HepG2 (cell line): Measurements from ENCODE around the gene ZNF853. TPM values are rescaled to one million over a fixed set of nuclear protein-coding genes. Genes with fewer than 3 reads are reported as not detected.
"Not testable (repeated sequence)": the region's sequence is repeated elsewhere in the genome, so short reads cannot be mapped to it uniquely, and the experiment has no call there.

Experiments used
- ATAC-seq: fragments of 200-7000 bp; cut with Tn5 transposase; 3 replicates; pipeline ENCODE4 v1.9.1; 2020; ENCODE audit warnings: mild to moderate bottlenecking, moderate library complexity
- BruUV-seq: library from RNA; stranded (reverse); fragments of 400-500 nt; replicated peaks from 2 replicates; lab custom pipeline; 2021; lab: Mats Ljungman, UMichigan
- CTCF ChIA-PET: fragments of 300-600 bp; formaldehyde crosslinking; extraction: SDS; loops from one replicate; lab custom pipeline; 2021; ENCODE audit warnings: low total read pairs, inconsistent platforms, low intra/inter-chr PET ratio; lab: Yijun Ruan, JAX
- POLR2A ChIA-PET: fragments of 350-600 bp; sonication (Branson Sonifier 250); formaldehyde crosslinking; loops from one replicate; lab custom pipeline; 2020; ENCODE audit warnings: antibody characterized with exemption, inconsistent platforms; lab: Yijun Ruan, JAX
- DNase-seq: peaks from one replicate; pipeline ENCODE4 v3.0.0-alpha.2; 2015; ENCODE audit warnings: low spot score
- FAIRE-seq: peaks from 3 replicates; lab custom pipeline; 2011; peaks lifted over from hg19 to GRCh38; lab: Jason Lieb, UNC
- H2AFZ ChIP-seq: one replicate; pipeline ENCODE4 v1.6.1; 2011; ENCODE audit warnings: low read length, inconsistent platforms
- H3K27ac ChIP-seq: fragments of 300-600 bp; 3 replicates; pipeline ENCODE4 v1.8.0; 2011; ENCODE audit warnings: mixed run types, mild to moderate bottlenecking, mixed read lengths, low read length, inconsistent platforms; ENCODE audit not compliant: insufficient read depth; ENCODE audit errors: extremely low read length
- H3K27me3 ChIP-seq, 2 experiments: fragments of 200-600 bp in 1 of 2; 2 replicates in 1 of 2; 3 replicates in 1 of 2; pipeline versions ENCODE4 v1.6.0 to v1.8.0; 2011; ENCODE audit warnings: low read length in 2 of 2, mild to moderate bottlenecking in 2 of 2, moderate library complexity in 2 of 2, inconsistent platforms in 1 of 2; ENCODE audit not compliant: insufficient read depth in 2 of 2, control insufficient read depth in 1 of 2
- H3K36me3 ChIP-seq, 2 experiments: fragments of 200-600 bp in 1 of 2; replicated peaks in 1 of 2; 2 replicates in 1 of 2; 3 replicates in 1 of 2; pipeline versions ENCODE4 v1.5.1 to v1.8.0; 2011; ENCODE audit warnings: low read length in 2 of 2, inconsistent platforms in 1 of 2; ENCODE audit not compliant: insufficient read depth in 2 of 2, control insufficient read depth in 1 of 2
- H3K4me1 ChIP-seq: 2 replicates; pipeline ENCODE4 v1.5.1; 2012; ENCODE audit warnings: low read length, inconsistent platforms; ENCODE audit not compliant: insufficient read depth
- H3K4me2 ChIP-seq: 2 replicates; pipeline ENCODE4 v1.6.0; 2011; ENCODE audit warnings: low read depth, low read length, inconsistent platforms
- H3K4me3 ChIP-seq, 3 experiments: fragments of 200-600 bp in 1 of 3; sonication (generic), shearing (Covaris generic) in 1 of 3; replicated peaks in 1 of 3; 2 replicates each; pipeline ENCODE4 v1.5.1; 2011 to 2016; ENCODE audit warnings: low read length in 3 of 3, inconsistent platforms in 2 of 3, low read depth in 2 of 3, mild to moderate bottlenecking in 2 of 3, control low read depth in 1 of 3, mixed read lengths in 1 of 3; ENCODE audit not compliant: insufficient read depth in 1 of 3
- H3K79me2 ChIP-seq: one replicate; pipeline ENCODE4 v1.6.1; 2011; ENCODE audit warnings: low read length, inconsistent platforms; ENCODE audit not compliant: insufficient read depth
- H3K9ac ChIP-seq: 2 replicates; pipeline ENCODE4 v1.6.0; 2011; ENCODE audit warnings: mild to moderate bottlenecking, low read depth, low read length, inconsistent platforms; ENCODE audit not compliant: insufficient read depth
- H3K9me3 ChIP-seq: 2 replicates; pipeline ENCODE4 v1.5.1; 2012; ENCODE audit warnings: mild to moderate bottlenecking, low read length
- H4K20me1 ChIP-seq: 2 replicates; pipeline ENCODE4 v1.6.0; 2011; ENCODE audit warnings: inconsistent platforms, mild to moderate bottlenecking, low read length, moderate library complexity; ENCODE audit not compliant: insufficient read depth
- CTCF ChIP-seq: sonication (generic); formaldehyde crosslinking; IDR thresholded peaks from 2 replicates; pipeline ENCODE4 v1.5.0; 2020; ENCODE audit warnings: mild to moderate bottlenecking, missing genetic modification reagents, moderate library complexity
- TSC22D2 ChIP-seq: sonication (generic); formaldehyde crosslinking; IDR thresholded peaks from 2 replicates; pipeline ENCODE4 v1.5.1; 2020; ENCODE audit warnings: missing genetic modification reagents, mild to moderate bottlenecking, borderline replicate concordance
- ZNF816 ChIP-seq: sonication (generic); formaldehyde crosslinking; IDR thresholded peaks from 2 replicates; pipeline ENCODE4 v1.8.0; 2022; ENCODE audit warnings: missing genetic modification reagents, mild to moderate bottlenecking, borderline replicate concordance
- WGBS: methylation state at CpG from one replicate; pipeline ENCODE4 v1.1.6; 2017; ENCODE audit warnings: low lambda C conversion rate; 5-methylcytosine and 5-hydroxymethylcytosine counted together
- in situ Hi-C: cut with HindIII; loops from 2 replicates; pipeline ENCODE4 v1.10.0; 2017; ENCODE audit warnings: low pct_unique_long_range_greater_than_20kb; ENCODE audit not compliant: extremely low pct_ligation_motif_present
- intact Hi-C: fragments of 100-400 bp; cut with micrococcal nuclease; formaldehyde crosslinking; loops from one replicate; pipeline ENCODE4 v1.10.0; 2022; ENCODE audit not compliant: unreplicated experiment
- polyA plus RNA-seq, 8 experiments: library from polyadenylated mRNA; depleted of rRNA in 3 of 8; stranded (reverse) in 7 of 8; unstranded in 1 of 8; fragments of >200 nt; fragmentation: Illumina TruSeq in 4 of 8; extraction: Trizol in 4 of 8; gene quantifications; 2 replicates each; pipeline versions ENCODE4 v1.2.1 to v1.2.3, GENCODE V29; 2011 to 2016; ENCODE audit warnings: low read depth in 4 of 8, missing spikeins in 1 of 8, mixed read lengths in 1 of 8; ENCODE audit not compliant: insufficient read depth in 1 of 8
- total RNA-seq, 5 experiments: library from RNA; depleted of rRNA; stranded (reverse); fragments of >200 nt; fragmentation: Illumina TruSeq; extraction: Trizol; gene quantifications; 2 replicates each; pipeline ENCODE4 v1.2.3, GENCODE V29; 2016; ENCODE audit warnings: low read depth in 1 of 5
- TF ChIP-seq, protein P1 (sequence below): sonication (generic); formaldehyde crosslinking; IDR thresholded peaks from 2 replicates; pipeline ENCODE4 v1.8.0; 2022; ENCODE audit warnings: mild to moderate bottlenecking, missing genetic modification reagents

Gene ZNF853
- total and polyA plus RNA-seq, 2 of the 13 experiments (the other 11 are each of a cell fraction or from before 2014, with no cell fraction given) = 2.1 to 6.2 TPM

GRCh38 chr7:6579446-6579845 is 36.0 kb upstream of the ZNF853 start (continued):
- TF ChIP-seq, protein P1, sequence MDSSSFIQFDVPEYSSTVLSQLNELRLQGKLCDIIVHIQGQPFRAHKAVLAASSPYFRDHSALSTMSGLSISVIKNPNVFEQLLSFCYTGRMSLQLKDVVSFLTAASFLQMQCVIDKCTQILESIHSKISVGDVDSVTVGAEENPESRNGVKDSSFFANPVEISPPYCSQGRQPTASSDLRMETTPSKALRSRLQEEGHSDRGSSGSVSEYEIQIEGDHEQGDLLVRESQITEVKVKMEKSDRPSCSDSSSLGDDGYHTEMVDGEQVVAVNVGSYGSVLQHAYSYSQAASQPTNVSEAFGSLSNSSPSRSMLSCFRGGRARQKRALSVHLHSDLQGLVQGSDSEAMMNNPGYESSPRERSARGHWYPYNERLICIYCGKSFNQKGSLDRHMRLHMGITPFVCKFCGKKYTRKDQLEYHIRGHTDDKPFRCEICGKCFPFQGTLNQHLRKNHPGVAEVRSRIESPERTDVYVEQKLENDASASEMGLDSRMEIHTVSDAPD (CRISPR knock-in tag) = no peak
- TF ChIP-seq CTCF (CRISPR knock-in tag) = peak; percentile 19; the same call in 1 of the 2 replicates
- no peak for TF ChIP-seq ZNF816
- TF ChIP-seq TSC22D2 (CRISPR knock-in tag) = no peak

DNA sequence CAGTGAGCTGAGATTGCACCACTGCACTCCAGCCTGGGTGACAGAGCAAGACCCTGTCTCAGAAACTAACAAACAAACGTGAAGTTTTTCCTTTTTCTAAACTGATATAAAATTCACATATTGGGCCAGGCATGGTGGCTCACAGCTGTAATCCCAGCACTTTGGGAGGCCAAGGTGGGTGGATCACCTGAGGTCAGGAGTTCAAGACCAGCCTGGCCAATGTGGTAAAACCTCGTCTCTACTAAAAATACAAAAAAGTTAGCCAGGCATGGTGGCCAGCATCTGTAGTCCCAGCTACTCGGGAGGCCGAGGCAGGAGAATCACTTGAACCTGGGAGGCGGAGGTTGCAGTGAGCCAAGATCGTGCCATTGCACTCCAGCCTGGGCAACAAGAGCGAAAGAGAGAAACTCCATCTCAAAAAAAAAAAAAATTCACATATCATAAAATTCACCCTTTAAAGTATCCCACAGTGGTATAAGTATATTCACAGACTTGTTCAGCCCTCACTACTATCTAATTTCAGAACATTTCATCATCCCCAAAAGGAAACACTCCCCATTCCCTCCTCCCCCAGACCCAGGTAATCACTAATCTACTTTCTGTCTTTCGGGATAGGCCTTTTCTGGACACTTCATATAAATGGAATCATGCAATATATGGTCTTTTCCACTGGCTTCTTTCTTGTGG is 29.5 kb upstream of the ZNF853 start:
- H3K79me2 ChIP-seq, FAIRE-seq, CTCF ChIA-PET, H3K4me3 ChIP-seq, H3K27me3 ChIP-seq, H4K20me1 ChIP-seq, H3K9ac ChIP-seq, POLR2A ChIA-PET, intact Hi-C loops, in situ Hi-C loops, DNase-seq, BruUV-seq, H3K9me3 ChIP-seq, H2AFZ ChIP-seq, ATAC-seq, H3K4me2 ChIP-seq, H3K27ac ChIP-seq: not testable (repeated sequence)
- WGBS = 96% methylated on average over 8 of the region's 8 CpGs
- peaks cover 16 to 44% of the 10 kb centered on the region in 2 experiments for H3K36me3 ChIP-seq
- H3K4me1 ChIP-seq = peaks cover 28% of the 10 kb centered on the region
